Subcutaneous abdominal adipose tissue (tissue), 5 donors: ENCODE data around the gene RUFY2.

Experiments
- H3K27ac ChIP-seq: one replicate; pipeline ENCODE4 v1.7.0; 2013; ENCODE audit warnings: low read depth, mild to moderate bottlenecking, inconsistent platforms, low read length, moderate library complexity
- H3K27me3 ChIP-seq, 5 donors: one replicate each; pipeline ENCODE4 v1.7.0; 2013; ENCODE audit warnings: low read length in 5 of 5, inconsistent platforms in 1 of 5; ENCODE audit not compliant: control insufficient read depth in 5 of 5, insufficient read depth in 4 of 5
- H3K36me3 ChIP-seq, 5 donors: one replicate each; pipeline ENCODE4 v1.7.0; 2013; ENCODE audit warnings: low read length in 5 of 5; ENCODE audit not compliant: control insufficient read depth in 5 of 5, insufficient read depth in 5 of 5
- H3K4me1 ChIP-seq, 5 donors: one replicate each; pipeline ENCODE4 v1.7.0; 2013; ENCODE audit warnings: low read length in 5 of 5, mild to moderate bottlenecking in 3 of 5, moderate library complexity in 1 of 5; ENCODE audit not compliant: control insufficient read depth in 5 of 5, insufficient read depth in 5 of 5
- H3K4me3 ChIP-seq, 5 donors: one replicate each; pipeline ENCODE4 v1.7.0; 2013; ENCODE audit warnings: low read length in 5 of 5, low read depth in 1 of 5
- H3K9ac ChIP-seq, 5 donors: one replicate each; pipeline ENCODE4 v1.7.0; 2013; ENCODE audit warnings: low read length in 5 of 5, mild to moderate bottlenecking in 4 of 5, moderate library complexity in 3 of 5
- H3K9me3 ChIP-seq, 5 donors: one replicate each; pipeline ENCODE4 v1.7.0; 2013; ENCODE audit warnings: low read length in 5 of 5; ENCODE audit not compliant: control insufficient read depth in 5 of 5
- donor health status: healthy.
- donor health status: healthy.
- donor health status: healthy.
- donor health status: healthy.
- donor health status: healthy.

Gene RUFY2

DNA sequence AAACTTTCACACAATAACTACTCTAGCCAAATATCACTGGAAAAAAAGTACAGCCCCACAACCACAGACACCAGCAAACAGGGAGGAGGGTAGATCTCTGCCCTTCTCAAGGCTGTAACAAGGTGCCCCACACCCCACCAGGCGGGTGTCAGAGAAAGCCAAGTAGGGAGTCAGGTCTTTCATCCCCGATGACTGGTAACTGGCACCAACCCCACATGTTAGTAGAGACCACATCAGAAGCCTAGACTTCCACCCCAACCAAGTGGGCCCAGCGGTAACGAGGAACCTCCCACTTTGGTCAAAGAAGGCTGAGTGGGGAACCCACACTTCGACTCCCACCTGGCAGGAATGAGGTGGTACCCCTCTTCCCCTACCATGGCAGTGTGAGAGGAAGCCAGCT is 16.4 kb upstream of the RUFY2 start:
- no peaks in the 10 kb centered on the region for H3K9me3 ChIP-seq
- H3K4me3 ChIP-seq = peak overlapping the region in 3 of 5 donors; percentile 15 to 40 (median 26)
- H3K9ac ChIP-seq = peak overlapping the region in 4 of 5 donors; percentile 30 to 66 (median 58)
- peaks cover 0 to 4% (median 2%) of the 10 kb centered on the region in 5 donors for H3K36me3 ChIP-seq
- peaks cover 0 to 14% (median 7%) of the 10 kb centered on the region in 5 donors for H3K4me1 ChIP-seq
- H3K27me3 ChIP-seq = no peaks in the 10 kb centered on the region
- H3K27ac ChIP-seq = peak overlapping the region; percentile 49

DNA sequence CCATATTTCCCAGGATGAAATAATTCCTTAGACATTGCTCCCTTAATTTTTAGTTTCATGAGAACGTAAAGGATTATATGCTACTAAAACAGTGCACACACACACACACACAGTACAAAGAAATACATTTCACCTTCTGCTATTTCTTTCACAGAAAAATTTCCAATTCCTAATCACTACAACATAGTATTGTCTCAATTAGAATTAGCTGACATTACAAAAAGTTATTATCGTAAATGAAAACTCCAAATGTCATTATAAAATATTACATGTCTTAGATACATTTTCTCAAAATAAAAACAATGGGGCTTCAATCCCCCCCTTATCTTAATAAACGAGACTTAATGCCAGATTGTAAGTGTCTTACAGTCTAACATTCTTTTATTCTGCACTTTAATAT is 12.3 kb upstream of the RUFY2 start:
- peaks cover 0 to 14% (median 7%) of the 10 kb centered on the region in 5 donors for H3K4me1 ChIP-seq
- no peak overlapping the region for H3K9ac ChIP-seq
- H3K27me3 ChIP-seq = no peaks in the 10 kb centered on the region
- peaks cover 0 to 5% (median under 1%) of the 10 kb centered on the region in 5 donors for H3K36me3 ChIP-seq
- H3K4me3 ChIP-seq = no peak overlapping the region
- H3K27ac ChIP-seq = no peak overlapping the region
- H3K9me3 ChIP-seq = no peaks in the 10 kb centered on the region

DNA sequence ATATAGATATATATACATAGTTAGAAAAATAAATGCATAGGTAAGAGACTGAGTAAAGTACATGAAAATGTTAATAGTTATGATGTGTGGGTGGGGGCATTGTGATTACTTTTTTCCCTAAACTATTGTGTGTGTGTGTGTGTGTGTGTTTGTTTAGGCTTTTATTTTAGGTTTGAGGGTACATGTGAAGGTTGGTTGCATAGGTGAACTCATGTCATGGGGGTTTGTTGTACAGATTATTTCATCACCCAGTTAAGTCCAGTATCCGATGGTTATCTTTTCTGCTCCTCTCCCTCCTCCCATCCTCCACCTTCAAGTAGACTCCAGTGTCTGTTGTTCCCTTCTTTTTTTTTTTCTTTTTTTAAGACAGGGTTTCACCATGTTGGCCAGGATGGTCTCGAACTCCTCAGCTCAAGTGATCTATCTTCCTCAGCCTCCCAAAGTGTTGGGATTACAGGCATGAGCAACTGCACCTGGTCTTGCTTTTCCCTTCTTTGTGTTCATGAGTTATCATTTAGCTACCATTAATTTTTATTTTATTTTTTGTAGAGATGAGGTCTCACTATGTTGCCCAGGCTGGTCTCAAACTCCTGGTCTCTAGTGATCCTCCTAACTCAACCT is 1.9 kb upstream of the RUFY2 start:
- Histone ChIP-seq H3K27ac (no peak overlapping the region), H3K36me3 (no peaks in the 10 kb centered on the region), H3K9ac (no peak overlapping the region), H3K27me3 (no peaks in the 10 kb centered on the region), H3K9me3 (no peaks in the 10 kb centered on the region), H3K4me3 (no peak overlapping the region), H3K4me1 (peaks cover 4 to 18% (median 10%) of the 10 kb centered on the region in 5 donors)

DNA sequence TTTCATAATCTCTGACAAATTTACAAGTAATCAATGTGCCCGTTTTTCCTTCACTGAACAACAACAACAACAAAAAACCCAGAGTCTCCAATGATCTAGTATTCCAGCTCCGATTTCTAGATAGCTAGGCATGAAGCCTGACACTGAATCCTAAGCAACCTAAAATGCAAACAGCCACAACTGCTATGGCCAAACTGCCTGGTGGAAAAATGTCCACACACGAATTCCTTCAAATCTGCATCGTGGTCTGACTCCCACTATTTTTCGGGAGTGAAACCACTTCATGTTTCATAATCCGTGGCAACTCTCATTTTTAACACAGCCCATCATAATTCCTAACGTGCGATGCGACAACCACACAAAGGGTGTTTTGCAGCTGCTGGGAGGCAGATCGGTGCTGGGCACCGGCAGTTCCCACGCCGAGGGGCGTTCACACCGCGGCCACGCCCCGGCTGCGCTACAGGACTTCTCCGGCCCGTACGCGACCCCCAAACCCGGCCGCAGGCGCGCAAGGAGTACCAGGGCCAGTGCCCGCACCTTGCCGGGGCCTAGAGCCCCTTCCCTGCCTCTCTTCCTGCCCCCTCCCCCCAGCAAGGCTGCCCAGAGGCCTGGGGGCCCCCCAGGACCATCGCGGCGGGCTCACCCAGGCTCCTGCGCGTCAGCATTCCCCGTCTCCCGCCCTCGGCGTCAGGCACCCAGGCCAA is 814 bp downstream of the RUFY2 start:
- no peaks in the 10 kb centered on the region for H3K9me3 ChIP-seq
- peak overlapping the region; percentile 86 for H3K27ac ChIP-seq
- H3K4me1 ChIP-seq = peaks cover 4 to 18% (median 10%) of the 10 kb centered on the region in 5 donors
- no peaks in the 10 kb centered on the region for H3K27me3 ChIP-seq
- peak overlapping the region; percentile 83 to 98 (median 94) for H3K4me3 ChIP-seq
- H3K36me3 ChIP-seq = peaks cover 2 to 3% (median 3%) of the 10 kb centered on the region in 5 donors
- peak overlapping the region; percentile 81 to 97 (median 93) for H3K9ac ChIP-seq

DNA sequence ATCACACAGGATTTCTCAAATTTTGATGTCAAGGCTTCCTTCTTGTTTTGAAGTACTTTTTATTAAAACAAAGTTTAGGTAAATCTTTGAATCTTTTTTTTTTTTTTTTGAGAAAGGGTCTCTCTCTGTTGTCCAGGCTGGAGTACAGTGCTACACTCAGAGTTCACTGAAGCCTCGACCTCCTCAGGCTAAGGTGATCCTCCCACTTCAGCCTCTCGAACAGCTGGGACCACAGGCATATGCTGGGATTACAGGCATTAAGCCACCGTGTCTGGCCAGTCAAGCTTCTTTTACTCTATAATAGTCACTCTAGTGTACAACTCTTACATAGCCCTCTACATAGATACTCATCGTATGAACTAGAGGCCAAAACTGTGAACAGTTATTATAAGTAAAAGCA is 3.4 kb downstream of the RUFY2 start:
- H3K27ac ChIP-seq = no peak overlapping the region

DNA sequence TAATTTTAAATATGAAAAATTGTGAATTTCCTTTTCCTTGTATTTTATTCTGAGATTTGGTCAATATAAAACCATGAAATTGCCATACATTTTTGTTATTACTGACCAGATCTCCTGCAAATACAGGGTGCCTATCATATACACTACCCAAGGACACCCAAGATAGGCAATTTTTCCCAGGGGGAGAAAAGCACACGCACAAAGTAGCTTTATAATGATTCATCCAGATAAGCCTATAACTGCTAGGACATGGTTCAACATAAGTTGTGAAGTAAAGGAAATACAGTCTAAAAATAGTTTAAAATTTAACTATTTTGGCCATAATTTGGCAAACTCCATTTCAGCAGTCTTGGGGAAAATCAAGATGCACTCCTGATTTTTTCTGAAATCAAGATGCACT is 4.8 kb downstream of the RUFY2 start:
- Histone ChIP-seq H3K4me3 (no peak overlapping the region), H3K36me3 (peaks cover 7 to 11% (median 10%) of the 10 kb centered on the region in 5 donors), H3K9ac (no peak overlapping the region), H3K27me3 (no peaks in the 10 kb centered on the region), H3K4me1 (peaks cover 4 to 12% (median 10%) of the 10 kb centered on the region in 5 donors), H3K27ac (no peak overlapping the region), H3K9me3 (no peaks in the 10 kb centered on the region)

More for the DNA sequence above, 3.4 kb downstream of the RUFY2 start:
- H3K9me3 ChIP-seq = no peaks in the 10 kb centered on the region
- no peak overlapping the region for H3K4me3 ChIP-seq
- peaks cover 7 to 11% (median 10%) of the 10 kb centered on the region in 5 donors for H3K36me3 ChIP-seq
- no peak overlapping the region for H3K9ac ChIP-seq
- H3K27me3 ChIP-seq = no peaks in the 10 kb centered on the region
- H3K4me1 ChIP-seq = peaks cover 4 to 18% (median 10%) of the 10 kb centered on the region in 5 donors

DNA sequence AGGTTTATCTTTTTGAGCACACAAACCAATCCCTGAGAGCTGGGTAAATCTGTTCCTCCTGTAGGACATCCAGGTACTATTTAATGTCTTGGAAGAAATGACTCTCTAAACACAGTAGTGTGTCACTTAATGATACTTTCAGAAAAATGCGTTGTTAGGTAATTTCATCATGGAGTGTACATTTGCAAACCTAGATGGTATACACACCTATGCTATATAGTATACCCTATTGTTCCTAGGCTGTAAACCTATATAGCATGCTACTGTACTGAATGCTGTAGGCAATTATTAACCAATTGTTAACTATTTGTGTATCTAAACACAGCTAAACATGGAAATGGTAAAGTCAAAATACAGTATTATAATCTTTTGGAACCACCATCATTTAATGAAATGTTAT is 10.1 kb downstream of the RUFY2 start:
- Histone ChIP-seq H3K4me1 (no peaks in the 10 kb centered on the region), H3K36me3 (peaks cover 15 to 42% (median 26%) of the 10 kb centered on the region in 5 donors), H3K9me3 (no peaks in the 10 kb centered on the region), H3K27me3 (no peaks in the 10 kb centered on the region), H3K9ac (no peak overlapping the region), H3K4me3 (no peak overlapping the region), H3K27ac (no peak overlapping the region)

DNA sequence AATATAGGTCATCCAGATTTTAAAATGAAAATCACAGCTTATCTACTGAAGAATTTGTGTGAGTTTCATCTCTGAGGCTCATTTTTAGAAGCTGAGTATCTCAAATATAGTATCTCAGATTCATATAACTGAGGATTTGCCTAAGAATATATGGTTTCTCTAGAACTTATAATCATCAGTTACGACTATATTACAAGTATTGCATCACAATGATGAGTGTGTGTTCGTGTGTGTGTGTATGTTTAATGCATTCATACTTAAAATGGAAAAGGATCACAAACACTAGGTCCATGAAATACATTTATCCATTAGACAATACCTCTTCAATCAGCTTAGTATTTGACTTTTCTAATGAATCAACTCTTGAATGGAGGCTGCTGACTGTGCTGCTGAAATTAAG is 21.3 kb downstream of the RUFY2 start:
- Histone ChIP-seq H3K9me3 (no peaks in the 10 kb centered on the region), H3K4me1 (no peaks in the 10 kb centered on the region), H3K9ac (no peak overlapping the region), H3K36me3 (peaks cover 27 to 76% (median 60%) of the 10 kb centered on the region in 5 donors), H3K27me3 (no peaks in the 10 kb centered on the region), H3K4me3 (no peak overlapping the region), H3K27ac (no peak overlapping the region)

DNA sequence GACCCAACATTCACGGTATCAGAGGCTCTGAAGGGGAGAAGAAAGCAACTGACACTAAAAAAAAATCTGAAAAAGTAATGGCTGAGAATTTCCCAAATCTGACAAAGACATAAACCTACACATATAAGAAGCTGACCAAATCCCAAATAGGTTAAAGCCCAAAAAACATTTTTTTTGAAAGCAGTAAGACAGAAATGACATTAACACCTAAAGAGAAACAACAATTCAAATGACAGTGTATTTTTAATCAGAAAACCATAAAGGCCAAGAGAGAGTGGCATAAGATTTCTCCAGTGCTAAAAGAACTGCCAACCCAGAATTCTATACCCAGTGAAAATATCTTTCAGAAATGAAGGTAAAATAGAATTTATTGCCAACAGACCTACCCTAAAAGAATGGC is 35.5 kb downstream of the RUFY2 start:
- no peaks in the 10 kb centered on the region for H3K4me1 ChIP-seq
- H3K4me3 ChIP-seq = no peak overlapping the region
- H3K9me3 ChIP-seq = peaks cover 0 to 11% (median 5%) of the 10 kb centered on the region in 5 donors
- H3K36me3 ChIP-seq = peaks cover 16 to 43% (median 28%) of the 10 kb centered on the region in 5 donors
- no peak overlapping the region for H3K9ac ChIP-seq
- H3K27me3 ChIP-seq = no peaks in the 10 kb centered on the region
- H3K27ac ChIP-seq = no peak overlapping the region

DNA sequence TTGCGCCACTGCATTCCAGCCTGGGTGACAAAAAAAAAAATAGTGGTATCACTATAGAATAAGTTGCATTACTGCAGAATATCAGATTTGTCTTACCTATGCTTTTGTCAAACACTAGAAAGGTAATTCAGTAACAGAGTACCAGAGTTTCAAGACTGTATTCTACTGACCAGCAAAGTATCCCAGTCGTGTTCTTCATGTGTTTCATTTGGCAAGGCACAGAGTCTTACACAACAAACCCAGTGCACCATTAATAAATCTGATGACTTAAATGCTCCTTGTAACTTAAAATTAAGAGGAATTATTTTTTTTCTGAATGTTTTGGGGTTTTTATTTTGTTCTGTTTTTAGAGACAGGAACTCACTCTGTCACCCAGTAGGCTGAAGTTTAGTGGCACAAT is 40.0 kb downstream of the RUFY2 start:
- Histone ChIP-seq H3K27ac (no peak overlapping the region), H3K36me3 (peaks cover 8 to 45% (median 30%) of the 10 kb centered on the region in 5 donors)

More for the DNA sequence above, 40.0 kb downstream of the RUFY2 start:
- H3K9me3 ChIP-seq = peaks cover 0 to 9% (median 0%) of the 10 kb centered on the region in 5 donors
- no peaks in the 10 kb centered on the region for H3K27me3 ChIP-seq
- H3K4me3 ChIP-seq = no peak overlapping the region
- no peak overlapping the region for H3K9ac ChIP-seq
- H3K4me1 ChIP-seq = no peaks in the 10 kb centered on the region
